Activated CD8-positive, alpha-beta T cell treated with anti-CD3 and anti-CD28 coated beads, Interleukin-2, amount 10 ng/mL, durations not matched to agents 7 days and 5 days (primary cell): ENCODE results near the gene ERVH48-1. TPM values are rescaled to one million over a fixed set of nuclear protein-coding genes. Genes with fewer than 3 reads are reported as not detected.
"Not testable (repeated sequence)": the region's sequence is repeated elsewhere in the genome, so short reads cannot be mapped to it uniquely, and the experiment has no call there.

Experiments used
- ATAC-seq: fragments of 150-1000 bp; cut with Tn5 transposase; one replicate; pipeline ENCODE4 v1.10.0; 2021; ENCODE audit warnings: moderate library complexity
- CTCF ChIA-PET: fragments of 350-600 bp; sonication (Branson Sonifier 250); formaldehyde crosslinking; loops from one replicate; lab custom pipeline; 2021; ENCODE audit warnings: antibody characterized with exemption; lab: Charles Lee
- POLR2A ChIA-PET: fragments of 350-600 bp; sonication (Branson Sonifier 250); formaldehyde crosslinking; loops from one replicate; lab custom pipeline; 2021; ENCODE audit warnings: antibody characterized with exemption; lab: Charles Lee
- DNase-seq: peaks from one replicate; pipeline ENCODE4 v3.0.0-alpha.2; 2020
- H3K27ac Mint-ChIP-seq: one replicate; pipeline ENCODE4 v1.8.0; 2021; ENCODE audit warnings: mild to moderate bottlenecking, mixed read lengths
- H3K27me3 Mint-ChIP-seq: one replicate; pipeline ENCODE4 v1.8.0; 2021; ENCODE audit warnings: low read depth, mixed read lengths
- H3K36me3 Mint-ChIP-seq: one replicate; pipeline ENCODE4 v1.8.0; 2021; ENCODE audit warnings: low read depth, mixed read lengths
- H3K4me1 Mint-ChIP-seq: one replicate; pipeline ENCODE4 v1.8.0; 2021; ENCODE audit warnings: low read depth, mixed read lengths
- H3K4me3 Mint-ChIP-seq: one replicate; pipeline ENCODE4 v1.8.0; 2021; ENCODE audit warnings: mild to moderate bottlenecking, mixed read lengths
- H3K9me3 Mint-ChIP-seq: one replicate; pipeline ENCODE4 v1.8.0; 2022; ENCODE audit warnings: mixed read lengths; ENCODE audit not compliant: insufficient read depth
- total RNA-seq, 2 experiments: library from RNA; stranded (reverse); gene quantifications; one replicate each; pipeline ENCODE4 v1.2.3, GENCODE V29; 2021

Gene ERVH48-1
- total RNA-seq, 2 experiments from 2014 or later: 0.13 TPM; not detected in 1

- Mint-ChIP-seq H3K4me3 (no peak overlapping the region), H3K27ac (no peak overlapping the region), H3K36me3 (no peaks in the 10 kb centered on the region), H3K4me1 (peaks cover 19% of the 10 kb centered on the region), H3K9me3 (no peaks in the 10 kb centered on the region), H3K27me3 (no peaks in the 10 kb centered on the region)
- no peak for DNase-seq
- CTCF ChIA-PET: interaction anchor here (1.3 kb wide), 1 partner anchor 71 kb away, joined by 3 read pairs; no protein-coding TSS in a partner anchor
- ATAC-seq: no peak
- POLR2A ChIA-PET: no interaction called here
Observed at GRCh38 chr21:42922918-42923317, 2.5 kb downstream of the ERVH48-1 start.

- H3K27me3 Mint-ChIP-seq: no peaks in the 10 kb centered on the region
- H3K4me3 Mint-ChIP-seq: no peak overlapping the region
- H3K27ac Mint-ChIP-seq: peak overlapping the region; percentile 23
- no peak for DNase-seq
- H3K4me1 Mint-ChIP-seq: peaks cover 19% of the 10 kb centered on the region
- no peak for ATAC-seq
- ChIA-PET POLR2A (no interaction called here), CTCF (no interaction called here)
- H3K9me3 Mint-ChIP-seq: no peaks in the 10 kb centered on the region
- H3K36me3 Mint-ChIP-seq: no peaks in the 10 kb centered on the region
Observed at GRCh38 chr21:42921927-42922326, 3.5 kb downstream of the ERVH48-1 start.

DNA sequence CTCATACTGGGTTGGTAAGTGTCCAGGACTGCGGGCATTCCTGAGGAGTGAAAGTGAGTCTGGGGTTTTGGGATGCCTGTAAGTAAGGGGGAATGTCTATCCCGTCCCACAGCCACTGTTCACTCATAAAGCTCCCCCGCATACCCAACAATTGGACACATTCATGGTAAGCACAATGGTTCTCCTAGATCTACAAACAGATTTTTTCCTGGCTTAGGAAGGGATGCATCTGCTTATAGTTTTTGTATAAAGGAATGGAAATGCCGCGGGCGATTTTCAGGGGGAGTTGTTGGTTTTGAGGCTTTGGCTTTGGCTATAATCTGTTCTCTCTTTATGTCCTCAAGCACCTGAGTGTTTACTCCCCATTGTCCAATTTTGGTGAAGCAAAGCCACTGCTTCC is 7.1 kb downstream of the ERVH48-1 start:
- no peak for ATAC-seq
- H3K36me3 Mint-ChIP-seq: no peaks in the 10 kb centered on the region
- no peak for DNase-seq
- peaks cover 2% of the 10 kb centered on the region for H3K4me1 Mint-ChIP-seq
- H3K4me3 Mint-ChIP-seq: no peak overlapping the region
- no peaks in the 10 kb centered on the region for H3K27me3 Mint-ChIP-seq
- ChIA-PET POLR2A (no interaction called here), CTCF (no interaction called here)
- no peaks in the 10 kb centered on the region for H3K9me3 Mint-ChIP-seq
- H3K27ac Mint-ChIP-seq: no peak overlapping the region

- no peak overlapping the region for H3K4me3 Mint-ChIP-seq
- ATAC-seq (no peak), DNase-seq (no peak)
- peaks cover 12% of the 10 kb centered on the region for H3K36me3 Mint-ChIP-seq
- no peaks in the 10 kb centered on the region for H3K9me3 Mint-ChIP-seq
- CTCF ChIA-PET: no interaction called here
- no peaks in the 10 kb centered on the region for H3K27me3 Mint-ChIP-seq
- H3K4me1 Mint-ChIP-seq: no peaks in the 10 kb centered on the region
- POLR2A ChIA-PET: no interaction called here
- no peak overlapping the region for H3K27ac Mint-ChIP-seq
Observed at GRCh38 chr21:42913476-42913875, 12.0 kb downstream of the ERVH48-1 start.

DNA sequence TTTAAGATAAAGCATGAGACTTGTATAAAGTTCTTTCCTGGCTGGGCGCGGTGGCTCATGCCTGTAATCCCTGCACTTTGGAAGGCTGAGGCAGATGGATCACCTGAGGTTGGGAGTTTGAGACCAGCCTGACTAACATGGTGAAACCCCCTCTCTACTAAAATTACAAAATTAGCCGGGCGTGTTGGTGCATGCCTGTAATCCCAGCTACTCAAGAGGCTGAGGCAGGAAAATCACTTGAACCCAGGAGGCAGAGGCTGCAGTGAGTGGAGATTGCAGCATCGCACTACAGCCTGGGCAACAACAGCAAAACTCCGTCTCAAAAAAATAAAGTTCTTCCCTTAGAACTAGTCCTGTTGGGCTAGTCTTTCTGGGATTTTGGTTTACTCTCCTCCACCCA is 13.5 kb downstream of the ERVH48-1 start:
- H3K27me3 Mint-ChIP-seq, H3K9me3 Mint-ChIP-seq, POLR2A ChIA-PET, H3K27ac Mint-ChIP-seq, H3K4me1 Mint-ChIP-seq, ATAC-seq, H3K4me3 Mint-ChIP-seq, DNase-seq, CTCF ChIA-PET: not testable (repeated sequence)
- H3K36me3 Mint-ChIP-seq: peaks cover 15% of the 10 kb centered on the region

DNA sequence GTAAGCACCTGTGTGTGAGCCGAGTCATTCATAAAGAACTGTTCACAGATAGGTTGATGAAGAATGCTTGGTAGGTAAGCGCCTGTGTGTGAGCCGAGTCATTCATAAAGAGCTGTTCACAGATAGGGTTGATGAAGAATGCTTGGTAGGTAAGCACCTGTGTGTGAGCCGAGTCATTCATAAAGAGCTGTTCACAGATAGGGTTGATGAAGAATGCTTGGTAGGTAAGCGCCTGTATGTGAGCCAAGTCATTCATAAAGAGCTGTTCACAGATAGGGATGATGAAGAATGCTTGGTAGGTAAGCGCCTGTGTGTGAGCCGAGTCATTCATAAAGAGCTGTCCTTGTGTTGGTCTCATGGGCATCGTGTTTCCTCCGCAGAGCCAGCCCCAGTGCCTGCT is 16.9 kb downstream of the ERVH48-1 start:
- H3K4me3 Mint-ChIP-seq, ATAC-seq, H3K9me3 Mint-ChIP-seq, H3K4me1 Mint-ChIP-seq, CTCF ChIA-PET, H3K27ac Mint-ChIP-seq, DNase-seq, H3K27me3 Mint-ChIP-seq: not testable (repeated sequence)
- H3K36me3 Mint-ChIP-seq: peaks cover 33% of the 10 kb centered on the region
- POLR2A ChIA-PET: interaction anchor here (0.8 kb wide), 1 partner anchor 15 kb away, joined by 3 read pairs; no protein-coding TSS in a partner anchor

DNA sequence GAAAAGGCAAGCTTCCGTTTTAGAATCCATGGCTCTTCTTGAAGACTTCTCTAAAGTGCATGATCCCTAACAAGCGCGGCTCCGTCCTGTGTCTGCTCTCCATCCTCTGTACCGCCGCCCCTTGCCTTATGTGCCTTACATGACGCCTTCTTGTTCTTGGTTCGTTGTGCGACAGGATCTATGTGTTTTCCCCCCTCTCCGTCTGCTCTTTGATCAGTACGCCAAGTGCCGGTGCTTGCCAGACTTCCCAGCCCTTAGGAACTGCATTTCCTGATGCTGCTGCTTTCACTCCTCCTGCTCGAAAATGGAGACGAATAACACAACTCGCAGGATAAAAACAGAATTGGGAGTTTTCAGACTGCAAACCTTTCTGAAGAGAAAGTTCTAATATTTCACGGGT is 19.2 kb downstream of the ERVH48-1 start:
- no peak for ATAC-seq
- Mint-ChIP-seq H3K27ac (no peak overlapping the region), H3K27me3 (no peaks in the 10 kb centered on the region), H3K4me1 (no peaks in the 10 kb centered on the region), H3K9me3 (no peaks in the 10 kb centered on the region), H3K4me3 (no peak overlapping the region), H3K36me3 (peaks cover 36% of the 10 kb centered on the region)
- DNase-seq: no peak
- POLR2A ChIA-PET: no interaction called here
- CTCF ChIA-PET: no interaction called here

- CTCF ChIA-PET: no interaction called here
- DNase-seq (no peak), ATAC-seq (no peak)
- H3K27me3 Mint-ChIP-seq: no peaks in the 10 kb centered on the region
- POLR2A ChIA-PET: no interaction called here
- no peak overlapping the region for H3K27ac Mint-ChIP-seq
- no peaks in the 10 kb centered on the region for H3K9me3 Mint-ChIP-seq
- H3K36me3 Mint-ChIP-seq: peaks cover 41% of the 10 kb centered on the region
- no peaks in the 10 kb centered on the region for H3K4me1 Mint-ChIP-seq
- H3K4me3 Mint-ChIP-seq: no peak overlapping the region
Observed at GRCh38 chr21:42905195-42905594, 20.2 kb downstream of the ERVH48-1 start.

- POLR2A ChIA-PET: no interaction called here
- Mint-ChIP-seq H3K9me3 (no peaks in the 10 kb centered on the region), H3K4me3 (no peak overlapping the region)
Observed at GRCh38 chr21:42903817-42904216, 21.6 kb downstream of the ERVH48-1 start.

DNA sequence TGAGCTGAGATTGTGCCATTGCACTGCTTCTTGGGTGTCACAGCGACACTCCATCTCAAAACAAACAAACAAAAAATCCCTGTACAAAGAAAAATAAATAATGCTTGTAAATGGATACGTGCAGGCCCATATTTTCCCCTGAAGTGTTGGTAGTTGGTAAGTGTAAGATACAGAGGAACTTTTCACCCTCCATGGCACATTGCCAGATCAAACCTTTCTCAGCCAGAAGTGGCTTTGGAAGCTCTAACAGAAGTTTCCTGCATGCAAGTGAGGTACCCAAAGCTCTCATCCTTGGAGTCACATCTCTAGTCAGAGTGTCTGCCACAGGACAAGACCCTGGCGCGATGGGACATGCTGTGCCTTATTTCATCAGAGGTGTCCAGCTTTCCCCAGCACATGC is 25.0 kb downstream of the ERVH48-1 start:
- H3K4me3 Mint-ChIP-seq: no peak overlapping the region
- H3K36me3 Mint-ChIP-seq: peaks cover 39% of the 10 kb centered on the region
- H3K27me3 Mint-ChIP-seq: no peaks in the 10 kb centered on the region
- H3K9me3 Mint-ChIP-seq: no peaks in the 10 kb centered on the region
- no peak for DNase-seq
- H3K27ac Mint-ChIP-seq: no peak overlapping the region
- ChIA-PET CTCF (no interaction called here), POLR2A (no interaction called here)
- peaks cover 3% of the 10 kb centered on the region for H3K4me1 Mint-ChIP-seq
- no peak for ATAC-seq

More at GRCh38 chr21:42903817-42904216, 21.6 kb downstream of the ERVH48-1 start:
- Mint-ChIP-seq H3K27ac (no peak overlapping the region), H3K27me3 (no peaks in the 10 kb centered on the region), H3K4me1 (peaks cover 1% of the 10 kb centered on the region), H3K36me3 (peaks cover 40% of the 10 kb centered on the region)
- no peak for ATAC-seq
- CTCF ChIA-PET: no interaction called here
- no peak for DNase-seq

GRCh38 chr21:42892931-42893755 is 32.3 kb downstream of the ERVH48-1 start, which contains the start of gene NDUFV3:
Gene NDUFV3, plus strand, starts transcription at chr21:42893309. Its CDS starts 25 bp downstream, at chr21:42893334.
- ChIA-PET CTCF (interaction anchor here (1.0 to 2.1 kb wide), 4 partner anchors 12 to 365 kb away, joined by 3 to 8 read pairs (median 6); partner anchors contain the start of gene PDE9A), POLR2A (interaction anchor here (0.6 to 3.9 kb wide), 13 partner anchors 8 to 767 kb away, joined by 3 to 35 read pairs (median 4); partner anchors contain the start of genes PDE9A and WDR4)
- Mint-ChIP-seq H3K4me1 (peaks cover 11% of the 10 kb centered on the region), H3K27me3 (no peaks in the 10 kb centered on the region), H3K36me3 (peaks cover 10% of the 10 kb centered on the region), H3K27ac (peak within 1 kb of the TSS; percentile 94), H3K9me3 (no peaks in the 10 kb centered on the region), H3K4me3 (peak within 1 kb of the TSS; percentile 83)
- peak; percentile 100 for DNase-seq
- ATAC-seq: peak; percentile 95

DNA sequence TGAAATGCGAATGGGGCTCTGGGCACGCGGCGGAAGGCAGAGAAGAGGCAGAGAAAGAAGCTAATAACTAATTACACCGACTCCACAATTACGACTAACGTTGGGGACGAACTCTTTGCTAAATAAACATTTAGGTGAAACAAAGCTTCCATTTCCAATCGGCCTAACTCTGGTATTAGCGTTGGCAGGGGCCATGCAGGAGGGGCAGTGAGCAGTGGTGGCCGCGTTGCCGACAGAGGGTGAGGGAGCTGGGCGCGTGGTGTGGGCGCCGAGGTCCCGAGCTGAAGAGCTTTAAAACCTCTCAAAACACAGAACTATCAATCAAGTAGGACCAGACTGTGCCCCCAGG is 32.9 kb downstream of the ERVH48-1 start:
- H3K4me3 Mint-ChIP-seq: peak overlapping the region; percentile 83
- no peaks in the 10 kb centered on the region for H3K9me3 Mint-ChIP-seq
- H3K4me1 Mint-ChIP-seq: peaks cover 11% of the 10 kb centered on the region
- H3K36me3 Mint-ChIP-seq: peaks cover 8% of the 10 kb centered on the region
- no peaks in the 10 kb centered on the region for H3K27me3 Mint-ChIP-seq
- no peak for DNase-seq
- ChIA-PET CTCF (interaction anchor here (1.0 to 2.1 kb wide), 4 partner anchors 12 to 364 kb away, joined by 3 to 8 read pairs (median 6); partner anchors contain the start of gene PDE9A), POLR2A (interaction anchor here (0.6 to 3.9 kb wide), 11 partner anchors 8 to 768 kb away, joined by 3 to 35 read pairs (median 4); partner anchors contain the start of genes PDE9A and WDR4)
- no peak for ATAC-seq
- H3K27ac Mint-ChIP-seq: peak overlapping the region; percentile 94
